HG02763 (cell line): Measurements from ENCODE around the gene DQX1.
"Not testable (repeated sequence)": the region's sequence is repeated elsewhere in the genome, so short reads cannot be mapped to it uniquely, and the experiment has no call there.

ENCODE experiments used
- ATAC-seq: cut with Tn5 transposase; IDR thresholded peaks from one replicate; pipeline ENCODE4 v1.9.1; 2021; ENCODE audit warnings: mild to moderate bottlenecking, moderate library complexity; ENCODE audit not compliant: unreplicated experiment

The DQX1 gene

GRCh38 chr2:74525717-74526648 is at the start of gene DQX1:
Gene DQX1, minus strand, starts transcription at chr2:74526231. Its CDS starts 502 bp downstream, at chr2:74525729.
- no peak for ATAC-seq

GRCh38 chr2:74575320-74575719 is 49.3 kb upstream of the DQX1 start:
- no peak for ATAC-seq

GRCh38 chr2:74573747-74574562 is 47.9 kb upstream of the DQX1 start:
- peak; percentile 31 for ATAC-seq

GRCh38 chr2:74572178-74572925 is 46.3 kb upstream of the DQX1 start:
- ATAC-seq: no peak

GRCh38 chr2:74571058-74571457 is 45.0 kb upstream of the DQX1 start:
- ATAC-seq: peak; percentile 69

- ATAC-seq: no peak
Measured at GRCh38 chr2:74569686-74570085, 43.7 kb upstream of the DQX1 start.

- ATAC-seq: no peak
Measured at GRCh38 chr2:74567881-74568280, 41.9 kb upstream of the DQX1 start.

GRCh38 chr2:74566754-74567085 is 40.7 kb upstream of the DQX1 start:
- ATAC-seq: no peak

GRCh38 chr2:74566076-74566753 is 40.2 kb upstream of the DQX1 start:
- ATAC-seq: no peak

GRCh38 chr2:74564222-74564621 is 38.2 kb upstream of the DQX1 start:
- no peak for ATAC-seq

- no peak for ATAC-seq
Measured at GRCh38 chr2:74562126-74562775, 36.2 kb upstream of the DQX1 start.

GRCh38 chr2:74561022-74561421 is 35.0 kb upstream of the DQX1 start:
- ATAC-seq: not testable (repeated sequence)

- ATAC-seq: no peak
Measured at GRCh38 chr2:74560591-74560990, 34.6 kb upstream of the DQX1 start.

GRCh38 chr2:74559912-74560311 is 33.9 kb upstream of the DQX1 start:
- ATAC-seq: no peak

GRCh38 chr2:74558284-74559230 is 32.5 kb upstream of the DQX1 start:
- no peak for ATAC-seq

GRCh38 chr2:74556831-74557370 is 30.9 kb upstream of the DQX1 start:
- no peak for ATAC-seq

GRCh38 chr2:74556159-74556558 is 30.1 kb upstream of the DQX1 start:
- no peak for ATAC-seq

GRCh38 chr2:74555610-74556103 is 29.6 kb upstream of the DQX1 start:
- ATAC-seq: no peak
